Measurements from ENCODE around the gene PRICKLE1.

PRICKLE1 gene

GRCh38 chr12:42552822-42553221 is 36.7 kb downstream of the PRICKLE1 start:
- Histone ChIP-seq H3K36me3 (ENCODE audit: insufficient read depth, low read length) (no peaks in the 10 kb centered on the region), H3K4me2 (ENCODE audit: low read length) (no peak overlapping the region), H3K9me3 (ENCODE audit: low read length) (no peaks in the 10 kb centered on the region), H3K4me3 (ENCODE audit: low read depth, low read length, poor library complexity, severe bottlenecking) (no peak overlapping the region), H3K79me2 (ENCODE audit: insufficient read depth, low read length) (no peaks in the 10 kb centered on the region), H4K20me1 (ENCODE audit: insufficient read depth, low read length) (no peaks in the 10 kb centered on the region), H3K9me2 (ENCODE audit: low read depth, low read length) (no peaks in the 10 kb centered on the region), H3K9ac (ENCODE audit: low read length) (no peak overlapping the region), H3F3A (ENCODE audit: insufficient read depth, low read length) (no peaks in the 10 kb centered on the region), H3K27ac (ENCODE audit: low read depth, low read length, poor library complexity, severe bottlenecking) (no peak overlapping the region), H3K4me1 (ENCODE audit: insufficient read depth, low read length, severe bottlenecking) (no peaks in the 10 kb centered on the region), H3K27me3 (ENCODE audit: insufficient read depth, low read length) (no peaks in the 10 kb centered on the region), H2AFZ (ENCODE audit: low read length) (no peak overlapping the region)
- no peak for TF ChIP-seq CTCF (IDR thresholded peaks at IDR 0.05; ENCODE audit: low read length)

GRCh38 chr12:42550800-42551199 is 38.7 kb downstream of the PRICKLE1 start:
- no peak for TF ChIP-seq CTCF (IDR thresholded peaks at IDR 0.05; ENCODE audit: low read length)
- no peak for TF ChIP-seq EZH2 (IDR thresholded peaks at IDR 0.05; ENCODE audit: borderline replicate concordance, low read length)
- H3K27me3 ChIP-seq (ENCODE audit: insufficient read depth, low read length) = no peaks in the 10 kb centered on the region
- H3K9ac ChIP-seq (ENCODE audit: low read length) = no peak overlapping the region
- H3K4me3 ChIP-seq (ENCODE audit: low read depth, low read length, poor library complexity, severe bottlenecking) = no peak overlapping the region
- H4K20me1 ChIP-seq (ENCODE audit: insufficient read depth, low read length) = no peaks in the 10 kb centered on the region
- no peak overlapping the region for H3K4me2 ChIP-seq (ENCODE audit: low read length)
- H3K9me3 ChIP-seq (ENCODE audit: low read length) = no peaks in the 10 kb centered on the region
- H3K36me3 ChIP-seq (ENCODE audit: insufficient read depth, low read length) = no peaks in the 10 kb centered on the region
- no peak overlapping the region for H3K27ac ChIP-seq (ENCODE audit: low read depth, low read length, poor library complexity, severe bottlenecking)
- no peaks in the 10 kb centered on the region for H3K4me1 ChIP-seq (ENCODE audit: insufficient read depth, low read length, severe bottlenecking)
- no peaks in the 10 kb centered on the region for H3F3A ChIP-seq (ENCODE audit: insufficient read depth, low read length)
- no peaks in the 10 kb centered on the region for H3K9me2 ChIP-seq (ENCODE audit: low read depth, low read length)
- H2AFZ ChIP-seq (ENCODE audit: low read length) = no peak overlapping the region
- no peaks in the 10 kb centered on the region for H3K79me2 ChIP-seq (ENCODE audit: insufficient read depth, low read length)

GRCh38 chr12:42546709-42547108 is 42.8 kb downstream of the PRICKLE1 start:
- Histone ChIP-seq H2AFZ (ENCODE audit: low read length) (no peak overlapping the region), H3K4me2 (ENCODE audit: low read length) (no peak overlapping the region; the same call in 1 of the 2 replicates)

More at GRCh38 chr12:42546709-42547108, 42.8 kb downstream of the PRICKLE1 start:
- TF ChIP-seq CTCF (IDR thresholded peaks at IDR 0.05; ENCODE audit: low read length) (no peak), EZH2 (IDR thresholded peaks at IDR 0.05; ENCODE audit: borderline replicate concordance, low read length) (no peak)
- Histone ChIP-seq H4K20me1 (ENCODE audit: insufficient read depth, low read length) (no peaks in the 10 kb centered on the region), H3K9me2 (ENCODE audit: low read depth, low read length) (no peaks in the 10 kb centered on the region), H3K4me1 (ENCODE audit: insufficient read depth, low read length, severe bottlenecking) (no peaks in the 10 kb centered on the region), H3K79me2 (ENCODE audit: insufficient read depth, low read length) (no peaks in the 10 kb centered on the region), H3K27me3 (ENCODE audit: insufficient read depth, low read length) (no peaks in the 10 kb centered on the region), H3K9me3 (ENCODE audit: low read length) (no peaks in the 10 kb centered on the region), H3K4me3 (ENCODE audit: low read depth, low read length, poor library complexity, severe bottlenecking) (no peak overlapping the region), H3F3A (ENCODE audit: insufficient read depth, low read length) (no peaks in the 10 kb centered on the region), H3K9ac (ENCODE audit: low read length) (no peak overlapping the region), H3K27ac (ENCODE audit: low read depth, low read length, poor library complexity, severe bottlenecking) (no peak overlapping the region), H3K36me3 (ENCODE audit: insufficient read depth, low read length) (no peaks in the 10 kb centered on the region)

Measured in OCI-LY1 (cell line).